Activated CD4-positive, alpha-beta T cell treated with anti-CD3 and anti-CD28 coated beads, Interleukin-2, amount 10 ng/mL, durations not matched to agents 7 days and 5 days (primary cell): ENCODE measurements around the gene SCUBE1. TPM values are rescaled to one million over a fixed set of nuclear protein-coding genes. Genes with fewer than 3 reads are reported as not detected.
A peak's percentile ranks its signal among the peaks of the same experiment; 100 is the strongest.

Source experiments
- CTCF ChIA-PET: fragments of 350-600 bp; sonication (Branson Sonifier 250); formaldehyde crosslinking; loops from one replicate; lab custom pipeline; 2021; ENCODE audit warnings: antibody characterized with exemption; lab: Charles Lee
- POLR2A ChIA-PET: fragments of 350-600 bp; sonication (Branson Sonifier 250); formaldehyde crosslinking; loops from one replicate; lab custom pipeline; 2021; ENCODE audit warnings: antibody characterized with exemption; lab: Charles Lee
- DNase-seq: peaks from one replicate; pipeline ENCODE4 v3.0.0-alpha.2; 2020
- H3K27ac Mint-ChIP-seq: one replicate; pipeline ENCODE4 v1.8.0; 2021; ENCODE audit warnings: mild to moderate bottlenecking, moderate library complexity, mixed read lengths
- H3K27me3 Mint-ChIP-seq: one replicate; pipeline ENCODE4 v1.8.0; 2021; ENCODE audit warnings: mixed read lengths
- H3K36me3 Mint-ChIP-seq: one replicate; pipeline ENCODE4 v1.8.0; 2021; ENCODE audit warnings: low read depth, mixed read lengths
- H3K4me1 Mint-ChIP-seq: one replicate; pipeline ENCODE4 v1.8.0; 2021; ENCODE audit warnings: mixed read lengths
- H3K4me3 Mint-ChIP-seq: one replicate; pipeline ENCODE4 v1.8.0; 2021; ENCODE audit warnings: mild to moderate bottlenecking, moderate library complexity, mixed read lengths
- H3K9me3 Mint-ChIP-seq: one replicate; pipeline ENCODE4 v1.8.0; 2021; ENCODE audit warnings: mixed read lengths
- total RNA-seq, 2 experiments: library from RNA; stranded (reverse); gene quantifications; one replicate each; pipeline ENCODE4 v1.2.3, GENCODE V29; 2021

Gene SCUBE1
- total RNA-seq, 2 experiments from 2014 or later: not detected

- peaks cover 9% of the 10 kb centered on the region for H3K9me3 Mint-ChIP-seq
- H3K36me3 Mint-ChIP-seq: peaks cover 10% of the 10 kb centered on the region
- H3K27me3 Mint-ChIP-seq: peaks cover 13% of the 10 kb centered on the region
- DNase-seq: no peak
- CTCF ChIA-PET: interaction anchor here (0.6 kb wide), 1 partner anchor 748 kb away, joined by 4 read pairs; no protein-coding TSS in a partner anchor
- no peak overlapping the region for H3K27ac Mint-ChIP-seq
- POLR2A ChIA-PET: interaction anchor here (0.6 kb wide), 1 partner anchor 54 kb away, joined by 4 read pairs; no protein-coding TSS in a partner anchor
- H3K4me3 Mint-ChIP-seq: no peak overlapping the region
- peaks cover 13% of the 10 kb centered on the region for H3K4me1 Mint-ChIP-seq
These were observed 151.3 kb downstream of the SCUBE1 start for GRCh38 chr22:43191831-43192230.

- ChIA-PET CTCF (interaction anchor here (1.3 kb wide), 1 partner anchor 157 kb away, joined by 5 read pairs; no protein-coding TSS in a partner anchor), POLR2A (no interaction called here)
- no peak for DNase-seq
- Mint-ChIP-seq H3K4me3 (peak overlapping the region; percentile 45), H3K9me3 (peaks cover 9% of the 10 kb centered on the region), H3K27me3 (peaks cover 13% of the 10 kb centered on the region), H3K27ac (peak overlapping the region; percentile 99), H3K36me3 (peaks cover 10% of the 10 kb centered on the region), H3K4me1 (peaks cover 31% of the 10 kb centered on the region)
These were observed 154.2 kb downstream of the SCUBE1 start for GRCh38 chr22:43188829-43189545.

- CTCF ChIA-PET: interaction anchor here (0.6 to 1.7 kb wide), 18 partner anchors 10 to 352 kb away, joined by 3 to 8 read pairs (median 3); partner anchors contain the start of gene TSPO
- peaks cover 37% of the 10 kb centered on the region for H3K4me1 Mint-ChIP-seq
- H3K36me3 Mint-ChIP-seq: peaks cover 13% of the 10 kb centered on the region
- POLR2A ChIA-PET: interaction anchor here (0.6 to 1.2 kb wide), 3 partner anchors 22 to 572 kb away, joined by 3 read pairs; partner anchors contain the start of gene POLDIP3
- H3K27me3 Mint-ChIP-seq: peaks cover 11% of the 10 kb centered on the region
- peak overlapping the region; percentile 99 for H3K27ac Mint-ChIP-seq
- H3K9me3 Mint-ChIP-seq: peaks cover 9% of the 10 kb centered on the region
- DNase-seq: peak; percentile 96
- peak overlapping the region; percentile 80 for H3K4me3 Mint-ChIP-seq
These were observed 155.7 kb downstream of the SCUBE1 start for GRCh38 chr22:43187171-43188099.

- ChIA-PET CTCF (interaction anchor here (1.1 to 1.7 kb wide), 10 partner anchors 25 to 319 kb away, joined by 3 to 8 read pairs (median 3); partner anchors contain the start of gene TSPO), POLR2A (interaction anchor here (0.6 to 0.9 kb wide), 2 partner anchors 21 to 102 kb away, joined by 3 read pairs; no protein-coding TSS in a partner anchor)
- Mint-ChIP-seq H3K27ac (peak within 1 kb of the TSS; percentile 99), H3K4me3 (peak within 1 kb of the TSS; percentile 80), H3K4me1 (peaks cover 39% of the 10 kb centered on the region), H3K36me3 (peaks cover 13% of the 10 kb centered on the region), H3K9me3 (peaks cover 8% of the 10 kb centered on the region), H3K27me3 (peaks cover 5% of the 10 kb centered on the region)
- DNase-seq: peak; percentile 51
These were observed 156.7 kb downstream of the SCUBE1 start, which contains the start of gene TTLL12 for GRCh38 chr22:43186272-43187170. Gene TTLL12 (minus strand): TSS chr22:43187134. CDS start chr22:43187069, 65 bp downstream.

GRCh38 chr22:43185860-43186261 lies 157.3 kb downstream of the SCUBE1 start:
- CTCF ChIA-PET: interaction anchor here (1.8 kb wide), 1 partner anchor 22 kb away, joined by 8 read pairs; no protein-coding TSS in a partner anchor
- Mint-ChIP-seq H3K27me3 (no peaks in the 10 kb centered on the region), H3K27ac (peak overlapping the region; percentile 76), H3K4me3 (peak overlapping the region; percentile 76), H3K36me3 (peaks cover 11% of the 10 kb centered on the region), H3K9me3 (peaks cover 3% of the 10 kb centered on the region), H3K4me1 (peaks cover 39% of the 10 kb centered on the region)
- no peak for DNase-seq
- POLR2A ChIA-PET: no interaction called here

GRCh38 chr22:43183496-43184277 lies 159.5 kb downstream of the SCUBE1 start:
- H3K4me3 Mint-ChIP-seq: no peak overlapping the region
- DNase-seq: no peak
- CTCF ChIA-PET: interaction anchor here (1.8 kb wide), 1 partner anchor 20 kb away, joined by 8 read pairs; no protein-coding TSS in a partner anchor
- H3K27ac Mint-ChIP-seq: peak overlapping the region; percentile 64
- POLR2A ChIA-PET: interaction anchor here (0.6 to 0.7 kb wide), 2 partner anchors 8 to 1194 kb away, joined by 4 read pairs; no protein-coding TSS in a partner anchor
- H3K36me3 Mint-ChIP-seq: peaks cover 21% of the 10 kb centered on the region
- H3K4me1 Mint-ChIP-seq: peaks cover 33% of the 10 kb centered on the region
- no peaks in the 10 kb centered on the region for H3K27me3 Mint-ChIP-seq
- no peaks in the 10 kb centered on the region for H3K9me3 Mint-ChIP-seq

GRCh38 chr22:43182726-43183125 lies 160.4 kb downstream of the SCUBE1 start:
- Mint-ChIP-seq H3K27me3 (no peaks in the 10 kb centered on the region), H3K27ac (peak overlapping the region; percentile 64), H3K36me3 (peaks cover 24% of the 10 kb centered on the region), H3K4me1 (peaks cover 28% of the 10 kb centered on the region), H3K4me3 (no peak overlapping the region), H3K9me3 (no peaks in the 10 kb centered on the region)
- DNase-seq: no peak
- POLR2A ChIA-PET: no interaction called here
- CTCF ChIA-PET: interaction anchor here (1.3 kb wide), 1 partner anchor 14 kb away, joined by 3 read pairs; no protein-coding TSS in a partner anchor

GRCh38 chr22:43182118-43182517 lies 161.1 kb downstream of the SCUBE1 start:
- Mint-ChIP-seq H3K27ac (no peak overlapping the region), H3K27me3 (no peaks in the 10 kb centered on the region), H3K36me3 (peaks cover 24% of the 10 kb centered on the region), H3K4me1 (peaks cover 26% of the 10 kb centered on the region), H3K9me3 (no peaks in the 10 kb centered on the region), H3K4me3 (no peak overlapping the region)
- POLR2A ChIA-PET: no interaction called here
- CTCF ChIA-PET: interaction anchor here (1.3 kb wide), 1 partner anchor 14 kb away, joined by 3 read pairs; no protein-coding TSS in a partner anchor
- DNase-seq: no peak

GRCh38 chr22:43181321-43182076 lies 161.7 kb downstream of the SCUBE1 start:
- POLR2A ChIA-PET: no interaction called here
- no peak overlapping the region for H3K27ac Mint-ChIP-seq
- CTCF ChIA-PET: interaction anchor here (1.3 kb wide), 1 partner anchor 13 kb away, joined by 3 read pairs; no protein-coding TSS in a partner anchor
- peaks cover 24% of the 10 kb centered on the region for H3K36me3 Mint-ChIP-seq
- H3K27me3 Mint-ChIP-seq: no peaks in the 10 kb centered on the region
- peaks cover 26% of the 10 kb centered on the region for H3K4me1 Mint-ChIP-seq
- no peak overlapping the region for H3K4me3 Mint-ChIP-seq
- DNase-seq: no peak
- H3K9me3 Mint-ChIP-seq: no peaks in the 10 kb centered on the region

- H3K36me3 Mint-ChIP-seq: peaks cover 28% of the 10 kb centered on the region
- no peaks in the 10 kb centered on the region for H3K9me3 Mint-ChIP-seq
- peaks cover 23% of the 10 kb centered on the region for H3K4me1 Mint-ChIP-seq
- no peak overlapping the region for H3K27ac Mint-ChIP-seq
- CTCF ChIA-PET: no interaction called here
- no peak for DNase-seq
- POLR2A ChIA-PET: no interaction called here
- no peak overlapping the region for H3K4me3 Mint-ChIP-seq
- H3K27me3 Mint-ChIP-seq: no peaks in the 10 kb centered on the region
These were observed 162.5 kb downstream of the SCUBE1 start for GRCh38 chr22:43180670-43181069.
